ENCODE data around the gene CAMTA2. TPM values are rescaled to one million over a fixed set of nuclear protein-coding genes. Genes with fewer than 3 reads are reported as not detected.

The CAMTA2 gene
- total RNA-seq, 1 experiment from 2014 or later, result 9.2 TPM

DNA sequence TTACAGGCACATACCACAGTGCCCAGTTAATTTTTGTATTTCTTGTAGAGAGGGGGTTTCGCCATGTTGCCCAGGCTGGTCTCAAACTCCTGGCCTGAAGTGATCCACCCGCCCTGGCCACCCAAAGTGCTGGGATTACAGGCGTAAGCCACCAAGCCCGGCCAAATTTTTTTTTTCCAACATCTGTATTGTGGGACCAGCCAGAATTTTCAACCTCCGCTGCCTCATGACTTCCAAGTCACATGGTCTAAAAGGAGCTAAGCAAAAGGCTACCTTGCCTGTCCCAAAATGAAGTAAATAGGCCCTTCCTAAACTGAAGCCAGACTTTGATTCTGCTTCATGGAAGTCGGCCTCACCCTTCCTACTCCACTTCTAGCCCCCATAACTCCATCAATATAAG, 15.6 kb downstream of the CAMTA2 start:
- Mint-ChIP-seq H3K36me3 (peaks cover 5% of the 10 kb centered on the region), H3K4me3 (no peak overlapping the region)
- POLR2A ChIA-PET, result interaction anchor here (0.6 to 1.7 kb wide), 2 partner anchors 63 to 141 kb away, joined by 4 to 5 read pairs; no protein-coding TSS in a partner anchor

DNA sequence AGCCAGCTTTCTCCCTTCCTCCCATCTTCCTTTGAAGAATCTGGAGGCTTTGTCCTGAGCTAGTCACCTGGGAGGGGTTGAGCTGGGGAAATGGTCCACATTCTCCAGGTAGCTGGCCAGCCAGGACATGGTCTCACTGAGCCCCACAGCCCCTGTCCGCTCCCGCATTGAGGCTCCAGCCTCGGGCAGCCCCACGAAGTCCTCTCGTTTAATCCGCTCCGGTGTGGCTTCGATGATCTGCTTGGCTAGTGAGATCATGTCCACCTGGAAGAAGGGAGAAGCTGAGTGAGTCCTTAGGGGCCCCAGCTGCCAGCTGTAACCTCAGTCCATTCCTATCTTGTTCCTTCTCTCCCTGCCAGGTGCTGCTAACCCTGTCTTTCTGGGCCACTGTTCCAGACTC, 17.2 kb downstream of the CAMTA2 start:
- Mint-ChIP-seq H3K9me3 (peaks cover 10% of the 10 kb centered on the region), H3K27me3 (ENCODE audit: low read depth) (peaks cover 40% of the 10 kb centered on the region), H3K36me3 (peaks cover 16% of the 10 kb centered on the region), H3K4me3 (no peak overlapping the region), H3K27ac (no peak overlapping the region), H3K4me1 (peaks cover 31% of the 10 kb centered on the region)
- POLR2A ChIA-PET, result interaction anchor here (0.6 to 4.8 kb wide), 2 partner anchors 23 to 106 kb away, joined by 3 to 45 read pairs; partner anchors contain the start of gene PFN1
- DNase-seq (ENCODE audit: low spot score) (no peak), ATAC-seq (no peak)
- TF ChIP-seq CREM (CRISPR knock-in tag; IDR thresholded peaks at IDR 0.05) (no peak), TEAD4 (CRISPR knock-in tag; IDR thresholded peaks at IDR 0.05) (no peak), ELF4 (CRISPR knock-in tag; IDR thresholded peaks at IDR 0.05; ENCODE audit: low read depth) (no peak), SOX15 (CRISPR knock-in tag; IDR thresholded peaks at IDR 0.05) (no peak), ESRRA (CRISPR knock-in tag; IDR thresholded peaks at IDR 0.05; ENCODE audit: borderline replicate concordance) (no peak), FOXP1 (CRISPR knock-in tag; IDR thresholded peaks at IDR 0.05; ENCODE audit: borderline replicate concordance) (no peak)
- TF ChIP-seq, protein P1, sequence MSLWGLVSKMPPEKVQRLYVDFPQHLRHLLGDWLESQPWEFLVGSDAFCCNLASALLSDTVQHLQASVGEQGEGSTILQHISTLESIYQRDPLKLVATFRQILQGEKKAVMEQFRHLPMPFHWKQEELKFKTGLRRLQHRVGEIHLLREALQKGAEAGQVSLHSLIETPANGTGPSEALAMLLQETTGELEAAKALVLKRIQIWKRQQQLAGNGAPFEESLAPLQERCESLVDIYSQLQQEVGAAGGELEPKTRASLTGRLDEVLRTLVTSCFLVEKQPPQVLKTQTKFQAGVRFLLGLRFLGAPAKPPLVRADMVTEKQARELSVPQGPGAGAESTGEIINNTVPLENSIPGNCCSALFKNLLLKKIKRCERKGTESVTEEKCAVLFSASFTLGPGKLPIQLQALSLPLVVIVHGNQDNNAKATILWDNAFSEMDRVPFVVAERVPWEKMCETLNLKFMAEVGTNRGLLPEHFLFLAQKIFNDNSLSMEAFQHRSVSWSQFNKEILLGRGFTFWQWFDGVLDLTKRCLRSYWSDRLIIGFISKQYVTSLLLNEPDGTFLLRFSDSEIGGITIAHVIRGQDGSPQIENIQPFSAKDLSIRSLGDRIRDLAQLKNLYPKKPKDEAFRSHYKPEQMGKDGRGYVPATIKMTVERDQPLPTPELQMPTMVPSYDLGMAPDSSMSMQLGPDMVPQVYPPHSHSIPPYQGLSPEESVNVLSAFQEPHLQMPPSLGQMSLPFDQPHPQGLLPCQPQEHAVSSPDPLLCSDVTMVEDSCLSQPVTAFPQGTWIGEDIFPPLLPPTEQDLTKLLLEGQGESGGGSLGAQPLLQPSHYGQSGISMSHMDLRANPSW (CRISPR knock-in tag; conservative IDR thresholded peaks at IDR 0.05; ENCODE audit: low read depth), result no peak
- TF ChIP-seq, protein P2, sequence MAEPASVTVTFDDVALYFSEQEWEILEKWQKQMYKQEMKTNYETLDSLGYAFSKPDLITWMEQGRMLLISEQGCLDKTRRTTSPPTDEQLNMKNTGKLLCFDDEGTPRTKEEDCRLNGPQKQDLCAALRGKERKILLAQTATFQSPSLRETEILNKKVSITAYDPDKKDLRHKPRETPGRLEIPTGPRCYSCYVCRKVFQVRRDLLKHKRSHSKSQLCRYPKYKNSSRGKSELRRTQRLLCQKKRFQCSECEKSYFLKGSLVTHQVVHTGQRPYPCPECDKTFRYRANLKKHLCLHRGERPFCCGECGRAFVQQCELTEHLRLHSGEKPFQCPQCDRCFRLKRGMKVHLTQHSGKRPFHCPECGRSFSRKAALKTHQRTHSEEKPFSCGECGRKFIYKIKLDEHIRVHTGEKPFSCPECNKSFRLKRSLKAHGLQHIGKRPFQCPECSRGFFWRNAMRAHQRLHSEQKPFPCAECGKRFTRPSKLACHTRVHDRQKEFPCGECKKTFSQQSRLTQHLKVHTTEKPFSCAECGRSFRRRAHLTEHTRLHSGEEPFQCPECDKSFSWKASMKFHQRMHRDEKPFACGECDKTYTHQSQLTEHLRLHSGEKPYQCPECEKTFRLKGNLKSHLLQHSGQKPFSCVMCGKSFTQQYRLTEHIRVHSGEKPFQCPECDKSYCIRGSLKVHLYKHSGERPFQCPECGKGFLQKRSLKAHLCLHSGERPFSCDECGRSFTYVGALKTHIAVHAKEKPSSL (CRISPR knock-in tag; conservative IDR thresholded peaks at IDR 0.05), result no peak
- TF ChIP-seq, protein P3, sequence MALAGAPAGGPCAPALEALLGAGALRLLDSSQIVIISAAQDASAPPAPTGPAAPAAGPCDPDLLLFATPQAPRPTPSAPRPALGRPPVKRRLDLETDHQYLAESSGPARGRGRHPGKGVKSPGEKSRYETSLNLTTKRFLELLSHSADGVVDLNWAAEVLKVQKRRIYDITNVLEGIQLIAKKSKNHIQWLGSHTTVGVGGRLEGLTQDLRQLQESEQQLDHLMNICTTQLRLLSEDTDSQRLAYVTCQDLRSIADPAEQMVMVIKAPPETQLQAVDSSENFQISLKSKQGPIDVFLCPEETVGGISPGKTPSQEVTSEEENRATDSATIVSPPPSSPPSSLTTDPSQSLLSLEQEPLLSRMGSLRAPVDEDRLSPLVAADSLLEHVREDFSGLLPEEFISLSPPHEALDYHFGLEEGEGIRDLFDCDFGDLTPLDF (CRISPR knock-in tag; IDR thresholded peaks at IDR 0.05), result no peak
- CTCF ChIA-PET, result interaction anchor here (1.2 to 3.2 kb wide), 3 partner anchors 10 to 61 kb away, joined by 6 to 14 read pairs (median 7); partner anchors contain the start of gene CAMTA2

More for the DNA sequence above, 15.6 kb downstream of the CAMTA2 start:
- no peak for DNase-seq (ENCODE audit: low spot score)
- H3K27me3 Mint-ChIP-seq (ENCODE audit: low read depth), result peaks cover 53% of the 10 kb centered on the region
- TF ChIP-seq, protein P4, sequence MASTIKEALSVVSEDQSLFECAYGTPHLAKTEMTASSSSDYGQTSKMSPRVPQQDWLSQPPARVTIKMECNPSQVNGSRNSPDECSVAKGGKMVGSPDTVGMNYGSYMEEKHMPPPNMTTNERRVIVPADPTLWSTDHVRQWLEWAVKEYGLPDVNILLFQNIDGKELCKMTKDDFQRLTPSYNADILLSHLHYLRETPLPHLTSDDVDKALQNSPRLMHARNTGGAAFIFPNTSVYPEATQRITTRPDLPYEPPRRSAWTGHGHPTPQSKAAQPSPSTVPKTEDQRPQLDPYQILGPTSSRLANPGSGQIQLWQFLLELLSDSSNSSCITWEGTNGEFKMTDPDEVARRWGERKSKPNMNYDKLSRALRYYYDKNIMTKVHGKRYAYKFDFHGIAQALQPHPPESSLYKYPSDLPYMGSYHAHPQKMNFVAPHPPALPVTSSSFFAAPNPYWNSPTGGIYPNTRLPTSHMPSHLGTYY (CRISPR knock-in tag; IDR thresholded peaks at IDR 0.05), result no peak
- no peak for TF ChIP-seq TEAD1 (CRISPR knock-in tag; IDR thresholded peaks at IDR 0.05)
- TF ChIP-seq HMGA2 (CRISPR knock-in tag; IDR thresholded peaks at IDR 0.05), result no peak
- no peak for TF ChIP-seq NR1H2 (CRISPR knock-in tag; IDR thresholded peaks at IDR 0.05)
- no peak for TF ChIP-seq GABPB1 (CRISPR knock-in tag; IDR thresholded peaks at IDR 0.05)
- TF ChIP-seq ZBTB21 (CRISPR knock-in tag; IDR thresholded peaks at IDR 0.05; ENCODE audit: borderline replicate concordance), result no peak
- TF ChIP-seq NFYB (CRISPR knock-in tag; conservative IDR thresholded peaks at IDR 0.05; ENCODE audit: low read depth), result no peak
- no peak for TF ChIP-seq CREB1 (CRISPR knock-in tag; IDR thresholded peaks at IDR 0.05)
- TF ChIP-seq, protein P5, sequence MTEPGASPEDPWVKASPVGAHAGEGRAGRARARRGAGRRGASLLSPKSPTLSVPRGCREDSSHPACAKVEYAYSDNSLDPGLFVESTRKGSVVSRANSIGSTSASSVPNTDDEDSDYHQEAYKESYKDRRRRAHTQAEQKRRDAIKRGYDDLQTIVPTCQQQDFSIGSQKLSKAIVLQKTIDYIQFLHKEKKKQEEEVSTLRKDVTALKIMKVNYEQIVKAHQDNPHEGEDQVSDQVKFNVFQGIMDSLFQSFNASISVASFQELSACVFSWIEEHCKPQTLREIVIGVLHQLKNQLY (CRISPR knock-in tag; IDR thresholded peaks at IDR 0.05), result no peak
- no peak for TF ChIP-seq PRRX2 (CRISPR knock-in tag; IDR thresholded peaks at IDR 0.05)
- TF ChIP-seq SMAD3 (CRISPR knock-in tag; IDR thresholded peaks at IDR 0.05; ENCODE audit: borderline replicate concordance), result no peak
- no peak for TF ChIP-seq ZNF138 (CRISPR knock-in tag; conservative IDR thresholded peaks at IDR 0.05)
- H3K4me1 Mint-ChIP-seq, result peaks cover 24% of the 10 kb centered on the region
- CTCF ChIA-PET, result interaction anchor here (3.2 kb wide), 1 partner anchor 8 kb away, joined by 14 read pairs; no protein-coding TSS in a partner anchor
- ATAC-seq, result no peak
- no peak overlapping the region for H3K27ac Mint-ChIP-seq
- H3K9me3 Mint-ChIP-seq, result no peaks in the 10 kb centered on the region
